ENCODE data around the gene LGI4.

LGI4 gene

DNA sequence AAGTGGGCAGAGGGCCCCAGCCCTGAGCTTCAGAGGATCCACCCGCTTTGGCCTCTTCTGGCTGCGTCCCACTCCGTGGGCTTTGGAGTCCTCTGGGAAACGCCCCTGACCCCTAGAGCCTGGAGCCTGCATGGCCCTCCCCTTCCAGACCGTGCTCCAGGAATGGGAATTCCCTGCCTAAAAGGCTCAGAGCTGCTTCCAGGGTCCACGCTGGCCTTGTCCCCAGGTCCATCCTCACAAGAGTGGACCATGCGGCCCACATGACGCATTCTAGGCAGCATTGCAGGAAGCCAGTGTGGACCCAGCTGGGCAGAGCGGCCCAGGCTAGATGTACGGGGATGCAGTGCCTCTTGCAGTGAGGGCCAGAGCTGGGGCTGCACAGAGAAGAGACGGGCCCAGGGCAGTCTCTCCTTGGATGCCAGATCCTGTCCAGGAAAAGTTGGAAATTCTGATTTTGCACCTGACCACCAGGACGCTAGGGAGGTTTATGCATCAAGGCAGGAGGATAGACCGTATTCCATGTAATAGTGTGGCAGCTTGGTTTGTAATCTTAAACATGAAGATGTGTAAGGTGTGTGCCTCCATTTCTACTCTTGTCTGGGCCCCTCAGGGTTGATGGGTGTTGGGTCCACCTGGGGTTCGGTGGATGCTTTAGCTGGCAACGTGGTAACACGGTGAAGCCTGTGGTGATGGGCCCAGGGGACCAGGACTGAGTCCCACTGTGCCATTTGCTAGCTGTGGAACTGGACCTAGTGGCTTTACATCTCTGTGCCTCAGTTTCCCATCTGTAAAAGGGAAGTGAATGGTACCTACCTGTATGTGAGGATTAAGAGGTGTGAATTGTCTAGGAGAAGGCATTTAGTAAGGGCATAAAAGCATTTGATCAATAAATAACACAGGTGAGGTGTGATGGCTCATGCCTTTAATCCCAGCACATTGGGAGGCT lies 34.0 kb downstream of the LGI4 start:
- H3K27me3 ChIP-seq (ENCODE audit: insufficient read depth, low read length, poor library complexity), result no peaks in the 10 kb centered on the region
- H2BK15ac ChIP-seq (replicated peaks; ENCODE audit: low read depth), result no peak overlapping the region
- H4K5ac ChIP-seq (ENCODE audit: low read length), result no peak overlapping the region
- H3K4me2 ChIP-seq (ENCODE audit: low read length), result no peak overlapping the region
- no peak overlapping the region for H3K4ac ChIP-seq (ENCODE audit: low read depth, low read length)
- WGBS (ENCODE audit: extremely low coverage, insufficient coverage, low lambda C conversion rate), result no CpG with 5 or more reads among the region's 16 CpGs
- H3K18ac ChIP-seq (ENCODE audit: low read length), result no peak overlapping the region
- DNase-seq, result no peak
- no peak overlapping the region for H3K27ac ChIP-seq (ENCODE audit: low read depth, low read length)
- no peak overlapping the region for H2AK5ac ChIP-seq (ENCODE audit: low read length)
- H3K79me1 ChIP-seq (ENCODE audit: low read length), result no peaks in the 10 kb centered on the region
- H3K56ac ChIP-seq (ENCODE audit: low read length), result no peak overlapping the region
- no peaks in the 10 kb centered on the region for H3K36me3 ChIP-seq (ENCODE audit: control insufficient read depth, insufficient read depth, low read length)
- no peak overlapping the region for H3K4me3 ChIP-seq (ENCODE audit: low read length)
- no peak overlapping the region for H2BK5ac ChIP-seq (ENCODE audit: low read length)
- H2BK120ac ChIP-seq (ENCODE audit: low read depth, low read length), result no peak overlapping the region
- no peak overlapping the region for H3K23ac ChIP-seq (ENCODE audit: low read length)
- no peak overlapping the region for H3K9ac ChIP-seq (ENCODE audit: low read length)
- no peaks in the 10 kb centered on the region for H3K79me2 ChIP-seq (ENCODE audit: control insufficient read depth, insufficient read depth, low read length)
- H3K4me1 ChIP-seq (ENCODE audit: control insufficient read depth, low read depth, low read length), result no peaks in the 10 kb centered on the region
- no peak overlapping the region for H4K8ac ChIP-seq (ENCODE audit: low read depth, low read length)

DNA sequence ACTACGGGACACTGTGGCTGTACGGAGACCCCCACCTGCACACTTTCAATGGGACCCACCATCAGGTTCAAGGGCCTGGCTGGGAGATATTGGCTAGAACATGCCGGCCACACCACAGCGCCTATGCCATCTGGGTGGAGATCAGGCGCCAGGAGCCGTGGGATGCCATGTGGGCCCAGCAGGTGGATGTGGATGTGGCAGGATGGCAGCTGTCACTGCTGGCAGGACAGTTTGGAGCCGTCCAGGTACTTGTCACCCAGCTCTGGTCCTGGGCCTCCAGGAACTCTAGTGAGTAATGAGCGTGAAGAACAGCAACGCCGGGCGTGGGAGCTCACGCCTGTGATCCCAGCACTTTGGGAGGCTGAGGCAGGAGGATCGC lies 35.0 kb downstream of the LGI4 start:
- H3K4me2 ChIP-seq (ENCODE audit: low read length), result no peak overlapping the region
- no peak overlapping the region for H3K4ac ChIP-seq (ENCODE audit: low read depth, low read length)
- no peak overlapping the region for H2AK5ac ChIP-seq (ENCODE audit: low read length)
- no peak overlapping the region for H2BK120ac ChIP-seq (ENCODE audit: low read depth, low read length)
- no peaks in the 10 kb centered on the region for H3K79me1 ChIP-seq (ENCODE audit: low read length)
- no peak overlapping the region for H3K23ac ChIP-seq (ENCODE audit: low read length)
- H2BK5ac ChIP-seq (ENCODE audit: low read length), result no peak overlapping the region
- no CpG with 5 or more reads among the region's 13 CpGs for WGBS (ENCODE audit: extremely low coverage, insufficient coverage, low lambda C conversion rate)
- H3K18ac ChIP-seq (ENCODE audit: low read length), result no peak overlapping the region
- H3K27me3 ChIP-seq (ENCODE audit: insufficient read depth, low read length, poor library complexity), result no peaks in the 10 kb centered on the region
- no peak overlapping the region for H3K56ac ChIP-seq (ENCODE audit: low read length)
- H3K9ac ChIP-seq (ENCODE audit: low read length), result no peak overlapping the region
- H3K36me3 ChIP-seq (ENCODE audit: control insufficient read depth, insufficient read depth, low read length), result no peaks in the 10 kb centered on the region
- no peaks in the 10 kb centered on the region for H3K4me1 ChIP-seq (ENCODE audit: control insufficient read depth, low read depth, low read length)
- no peak overlapping the region for H3K27ac ChIP-seq (ENCODE audit: low read depth, low read length)
- H3K4me3 ChIP-seq (ENCODE audit: low read length), result no peak overlapping the region
- no peak overlapping the region for H2BK15ac ChIP-seq (replicated peaks; ENCODE audit: low read depth)
- no peak overlapping the region for H4K5ac ChIP-seq (ENCODE audit: low read length)
- H4K8ac ChIP-seq (ENCODE audit: low read depth, low read length), result no peak overlapping the region
- DNase-seq, result no peak
- no peaks in the 10 kb centered on the region for H3K79me2 ChIP-seq (ENCODE audit: control insufficient read depth, insufficient read depth, low read length)

DNA sequence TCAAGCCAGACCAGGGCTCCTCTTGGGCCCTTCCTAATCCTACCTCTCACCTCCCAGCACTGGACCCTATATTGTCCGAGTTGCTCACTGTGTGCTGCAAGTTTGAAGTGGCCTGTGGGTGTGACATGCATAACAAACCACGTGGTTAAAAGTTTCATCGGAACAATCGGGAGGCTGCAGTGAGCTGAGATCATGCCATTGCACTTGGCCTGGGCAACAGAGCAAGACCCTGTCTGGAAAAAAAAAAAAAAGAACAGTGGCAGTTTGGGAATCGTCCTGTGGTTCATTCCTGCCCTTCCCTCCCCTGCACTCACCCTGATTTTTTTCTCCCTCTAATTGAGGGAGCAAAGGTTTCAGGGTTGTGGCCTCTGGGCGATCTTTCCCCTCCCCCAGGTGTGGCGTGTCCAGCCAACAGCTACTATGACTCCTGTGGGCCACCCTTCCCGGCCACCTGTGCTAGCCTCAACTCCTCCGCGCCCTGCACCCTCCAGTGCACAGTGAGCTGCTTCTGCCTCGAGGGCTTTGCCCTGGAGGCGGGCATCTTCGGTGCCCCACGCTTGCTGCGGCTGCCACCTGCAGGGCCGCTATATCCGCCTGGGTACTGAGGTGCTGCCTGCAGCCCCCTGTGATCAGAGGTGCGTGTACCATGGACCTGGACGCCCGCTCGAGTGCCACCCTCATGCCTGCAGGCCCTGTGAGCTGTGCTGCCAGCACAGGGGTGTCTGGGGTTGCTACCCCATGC lies 35.5 kb downstream of the LGI4 start:
- Histone ChIP-seq H2BK5ac (ENCODE audit: low read length) (no peak overlapping the region), H3K79me2 (ENCODE audit: control insufficient read depth, insufficient read depth, low read length) (no peaks in the 10 kb centered on the region), H4K8ac (ENCODE audit: low read depth, low read length) (no peak overlapping the region), H3K79me1 (ENCODE audit: low read length) (no peaks in the 10 kb centered on the region), H3K4me1 (ENCODE audit: control insufficient read depth, low read depth, low read length) (no peaks in the 10 kb centered on the region), H2AK5ac (ENCODE audit: low read length) (no peak overlapping the region), H3K18ac (ENCODE audit: low read length) (no peak overlapping the region), H3K27me3 (ENCODE audit: insufficient read depth, low read length, poor library complexity) (no peaks in the 10 kb centered on the region), H4K5ac (ENCODE audit: low read length) (no peak overlapping the region), H3K9ac (ENCODE audit: low read length) (no peak overlapping the region), H3K4me3 (ENCODE audit: low read length) (no peak overlapping the region), H3K4me2 (ENCODE audit: low read length) (no peak overlapping the region), H3K23ac (ENCODE audit: low read length) (no peak overlapping the region), H3K56ac (ENCODE audit: low read length) (no peak overlapping the region), H3K27ac (ENCODE audit: low read depth, low read length) (no peak overlapping the region), H3K4ac (ENCODE audit: low read depth, low read length) (no peak overlapping the region), H3K36me3 (ENCODE audit: control insufficient read depth, insufficient read depth, low read length) (no peaks in the 10 kb centered on the region), H2BK15ac (replicated peaks; ENCODE audit: low read depth) (no peak overlapping the region), H2BK120ac (ENCODE audit: low read depth, low read length) (no peak overlapping the region)
- no peak for DNase-seq
- WGBS (ENCODE audit: extremely low coverage, insufficient coverage, low lambda C conversion rate), result no CpG with 5 or more reads among the region's 21 CpGs

DNA sequence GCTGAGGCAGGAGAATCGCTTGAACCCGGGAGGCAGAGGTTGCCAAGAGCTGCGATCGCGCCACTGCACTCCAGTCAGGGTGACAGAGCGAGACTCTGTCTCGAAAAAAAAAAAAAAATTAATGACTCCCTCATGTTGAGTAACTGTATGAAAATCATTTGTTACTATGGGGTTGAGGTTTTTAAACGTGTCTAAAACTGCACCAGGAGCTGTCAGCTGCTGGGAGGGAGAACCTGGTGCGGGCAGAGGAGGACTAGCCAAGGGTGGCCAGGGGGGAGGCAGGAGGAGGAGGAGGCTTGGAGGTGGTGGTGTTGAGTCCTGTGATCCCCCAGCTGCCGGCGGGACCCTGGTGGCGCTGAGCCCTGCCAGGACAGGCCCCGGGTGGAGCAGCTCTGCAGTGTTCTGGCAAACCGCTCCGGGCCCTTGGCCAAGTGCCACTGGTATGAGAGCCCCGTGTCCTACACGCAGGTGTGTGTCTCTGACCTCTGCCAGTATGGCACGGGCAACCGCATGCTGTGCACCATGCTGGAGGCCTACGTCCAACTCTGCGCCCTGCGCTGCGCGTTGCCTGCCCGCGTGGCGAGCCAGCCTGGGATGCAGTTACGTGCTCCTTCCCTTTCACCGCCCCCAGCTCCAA lies 36.3 kb downstream of the LGI4 start:
- H4K5ac ChIP-seq (ENCODE audit: low read length), result no peak overlapping the region
- H3K9ac ChIP-seq (ENCODE audit: low read length), result no peak overlapping the region
- no peak overlapping the region for H2BK15ac ChIP-seq (replicated peaks; ENCODE audit: low read depth)
- H3K23ac ChIP-seq (ENCODE audit: low read length), result no peak overlapping the region
- H3K27ac ChIP-seq (ENCODE audit: low read depth, low read length), result no peak overlapping the region
- H4K8ac ChIP-seq (ENCODE audit: low read depth, low read length), result no peak overlapping the region
- no peak overlapping the region for H2AK5ac ChIP-seq (ENCODE audit: low read length)
- H3K4me2 ChIP-seq (ENCODE audit: low read length), result no peak overlapping the region
- DNase-seq, result no peak
- H3K79me2 ChIP-seq (ENCODE audit: control insufficient read depth, insufficient read depth, low read length), result no peaks in the 10 kb centered on the region
- no CpG with 5 or more reads among the region's 29 CpGs for WGBS (ENCODE audit: extremely low coverage, insufficient coverage, low lambda C conversion rate)
- H3K36me3 ChIP-seq (ENCODE audit: control insufficient read depth, insufficient read depth, low read length), result no peaks in the 10 kb centered on the region
- H3K4me3 ChIP-seq (ENCODE audit: low read length), result no peak overlapping the region
- no peak overlapping the region for H2BK5ac ChIP-seq (ENCODE audit: low read length)
- no peaks in the 10 kb centered on the region for H3K79me1 ChIP-seq (ENCODE audit: low read length)
- no peaks in the 10 kb centered on the region for H3K4me1 ChIP-seq (ENCODE audit: control insufficient read depth, low read depth, low read length)
- H3K4ac ChIP-seq (ENCODE audit: low read depth, low read length), result no peak overlapping the region
- H3K27me3 ChIP-seq (ENCODE audit: insufficient read depth, low read length, poor library complexity), result no peaks in the 10 kb centered on the region
- no peak overlapping the region for H2BK120ac ChIP-seq (ENCODE audit: low read depth, low read length)
- H3K56ac ChIP-seq (ENCODE audit: low read length), result no peak overlapping the region
- no peak overlapping the region for H3K18ac ChIP-seq (ENCODE audit: low read length)

DNA sequence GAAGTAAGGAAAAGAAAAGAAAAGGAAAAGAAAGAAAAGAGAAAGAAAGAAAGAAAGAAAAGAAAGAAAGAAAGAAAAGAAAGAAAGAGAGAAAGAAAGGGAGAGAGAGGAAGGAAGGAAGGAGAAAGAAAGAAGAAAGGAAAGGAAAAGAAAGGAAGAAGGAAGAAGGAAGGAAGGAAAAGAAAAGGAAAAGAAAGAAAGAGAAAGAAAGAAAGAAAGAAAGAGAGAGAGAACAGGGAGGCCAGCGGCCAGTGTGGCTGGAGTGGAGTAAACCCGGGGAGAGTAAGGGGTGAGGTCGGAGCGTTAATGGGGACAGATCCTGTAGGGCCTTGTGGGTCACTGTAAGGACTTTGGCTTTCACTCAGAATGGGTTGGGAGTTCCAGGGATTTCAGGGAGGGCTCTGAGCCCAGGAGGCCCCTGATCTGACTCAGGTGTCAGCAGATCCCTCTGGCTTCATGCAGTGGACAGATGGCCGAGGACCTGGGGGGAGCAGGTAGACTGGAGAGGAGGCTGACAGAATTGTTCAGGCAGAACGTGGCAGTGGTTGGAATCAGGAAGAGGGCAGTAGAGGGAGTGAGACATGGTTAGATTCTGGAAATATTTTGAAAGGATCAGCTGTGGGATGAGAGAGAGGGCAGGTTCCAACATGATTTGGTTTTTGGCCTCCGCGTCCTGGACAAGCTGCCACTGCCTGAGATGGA lies 39.0 kb downstream of the LGI4 start:
- DNase-seq, result no peak
- WGBS (ENCODE audit: extremely low coverage, insufficient coverage, low lambda C conversion rate), result no CpG with 5 or more reads among the region's 8 CpGs
- H3K56ac ChIP-seq (ENCODE audit: low read length), result no peak overlapping the region

More for the DNA sequence above, 39.0 kb downstream of the LGI4 start:
- H3K79me1 ChIP-seq (ENCODE audit: low read length), result no peaks in the 10 kb centered on the region
- no peak overlapping the region for H3K27ac ChIP-seq (ENCODE audit: low read depth, low read length)
- no peaks in the 10 kb centered on the region for H3K79me2 ChIP-seq (ENCODE audit: control insufficient read depth, insufficient read depth, low read length)
- no peaks in the 10 kb centered on the region for H3K4me1 ChIP-seq (ENCODE audit: control insufficient read depth, low read depth, low read length)
- H2AK5ac ChIP-seq (ENCODE audit: low read length), result no peak overlapping the region
- no peak overlapping the region for H3K4ac ChIP-seq (ENCODE audit: low read depth, low read length)
- no peak overlapping the region for H2BK15ac ChIP-seq (replicated peaks; ENCODE audit: low read depth)
- no peak overlapping the region for H4K8ac ChIP-seq (ENCODE audit: low read depth, low read length)
- no peak overlapping the region for H3K9ac ChIP-seq (ENCODE audit: low read length)
- H3K4me2 ChIP-seq (ENCODE audit: low read length), result no peak overlapping the region
- H4K5ac ChIP-seq (ENCODE audit: low read length), result no peak overlapping the region
- no peak overlapping the region for H3K4me3 ChIP-seq (ENCODE audit: low read length)
- H3K36me3 ChIP-seq (ENCODE audit: control insufficient read depth, insufficient read depth, low read length), result no peaks in the 10 kb centered on the region
- no peak overlapping the region for H2BK120ac ChIP-seq (ENCODE audit: low read depth, low read length)
- H3K18ac ChIP-seq (ENCODE audit: low read length), result no peak overlapping the region
- no peak overlapping the region for H3K23ac ChIP-seq (ENCODE audit: low read length)
- no peaks in the 10 kb centered on the region for H3K27me3 ChIP-seq (ENCODE audit: insufficient read depth, low read length, poor library complexity)
- no peak overlapping the region for H2BK5ac ChIP-seq (ENCODE audit: low read length)

All from mesendoderm (in vitro differentiated cells).